ENCODE measurements around the gene COX20. TPM values are rescaled to one million over a fixed set of nuclear protein-coding genes. Genes with fewer than 3 reads are reported as not detected.

Gene COX20
- total and polyA plus RNA-seq, 2 of the 13 experiments (the other 11 are each of a cell fraction or from before 2014, with no cell fraction given), result 34.4 to 95.8 TPM

- H2AFZ ChIP-seq (ENCODE audit: low read length), result peak overlapping the region; percentile 32
- H3K4me2 ChIP-seq (ENCODE audit: low read depth, low read length), result peak overlapping the region; percentile 60
- DNase-seq (ENCODE audit: low spot score) (no peak), ATAC-seq (peak; percentile 70), FAIRE-seq (no peak)
- BruUV-seq (replicated peaks), result no TSS peak
- TF ChIP-seq RERE (CRISPR knock-in tag; IDR thresholded peaks at IDR 0.05; ENCODE audit: low read depth) (no peak), ZNF121 (CRISPR knock-in tag; IDR thresholded peaks at IDR 0.05) (peak; percentile 62), ZNF333 (CRISPR knock-in tag; IDR thresholded peaks at IDR 0.05; ENCODE audit: borderline replicate concordance) (0 out of 2 replicates have a peak, but pooled peaks have one; percentile 4)
- in situ Hi-C loops (cut with HindIII; ENCODE audit: extremely low pct_ligation_motif_present, low pct_unique_long_range_greater_than_20kb), result no loop called here
- WGBS (ENCODE audit: low lambda C conversion rate), result 39% methylated on average over 13 of the region's 14 CpGs
- no peaks in the 10 kb centered on the region for H3K27me3 ChIP-seq (ENCODE audit: control insufficient read depth in 1 of 2, insufficient read depth in 2 of 2, low read length in 2 of 2)
- CTCF ChIA-PET (ENCODE audit: low intra/inter-chr PET ratio, low total read pairs), result interaction anchor here (1.3 kb wide), 1 partner anchor 241 kb away, joined by 13 read pairs; no protein-coding TSS in a partner anchor
- H3K79me2 ChIP-seq (ENCODE audit: insufficient read depth, low read length), result no peaks in the 10 kb centered on the region
- H3K9me3 ChIP-seq (ENCODE audit: low read length), result no peaks in the 10 kb centered on the region
- POLR2A ChIA-PET, result interaction anchor here (0.7 to 1.9 kb wide), 4 partner anchors 32 to 150 kb away, joined by 3 to 7 read pairs (median 4); partner anchors contain the start of gene COX20
- peaks cover 31% of the 10 kb centered on the region for H3K4me1 ChIP-seq (ENCODE audit: insufficient read depth, low read length)
- no peaks in the 10 kb centered on the region for H4K20me1 ChIP-seq (ENCODE audit: insufficient read depth, low read length)
- 0 out of 2 replicates have a peak overlapping the region, but pooled peaks have one; percentile 25 for H3K9ac ChIP-seq (ENCODE audit: insufficient read depth, low read depth, low read length)
- H3K4me3 ChIP-seq (replicated peaks in 1 of 3; ENCODE audit: insufficient read depth in 1 of 3, low read depth in 2 of 3, low read length in 3 of 3), result peak overlapping the region in 1 of 3 experiments; percentile 7; a peak in 1 of 6 replicates
- H3K36me3 ChIP-seq (replicated peaks in 1 of 2; ENCODE audit: control insufficient read depth in 1 of 2, insufficient read depth in 2 of 2, low read length in 2 of 2), result no peaks in the 10 kb centered on the region
- no peak overlapping the region for H3K27ac ChIP-seq (ENCODE audit: extremely low read length, insufficient read depth, low read length)
- intact Hi-C loops (cut with micrococcal nuclease; ENCODE audit: unreplicated experiment), result no loop called here
Observed at GRCh38 chr1:244802041-244802440, 33.4 kb upstream of the COX20 start.

All from HepG2 (cell line).